ENCODE data around the gene PDZD2.

- TF ChIP-seq CTCF (IDR thresholded peaks at IDR 0.05) (no peak), POLR2A (IDR thresholded peaks at IDR 0.05) (no peak)
Observed at GRCh38 chr5:31657315-31657979, 18.5 kb downstream of the PDZD2 start.
